A673 (cell line): ENCODE measurements around the gene MAG. TPM values are rescaled to one million over a fixed set of nuclear protein-coding genes. Genes with fewer than 3 reads are reported as not detected.

ENCODE experiments used
- BruUV-seq: library from RNA; stranded (reverse); fragments of 400-500 nt; replicated peaks from 2 replicates; lab custom pipeline; 2021; lab: Mats Ljungman, UMichigan
- CTCF ChIA-PET: fragments of 300-600 bp; sonication (Branson Sonifier 250); formaldehyde crosslinking; loops from one replicate; lab custom pipeline; 2022; ENCODE audit warnings: antibody characterized with exemption; lab: Charles Lee
- POLR2A ChIA-PET: fragments of 300-600 bp; sonication (Branson Sonifier 250); formaldehyde crosslinking; loops from one replicate; lab custom pipeline; 2022; ENCODE audit warnings: antibody characterized with exemption; ENCODE audit not compliant: low non-redundant PET; lab: Charles Lee
- DNase-seq: peaks from one replicate; pipeline ENCODE4 v3.0.0-alpha.2; 2015; ENCODE audit warnings: low spot score
- H3K27ac ChIP-seq: fragments of 200-600 bp; sonication (generic); 2 replicates; pipeline ENCODE4 v1.5.1; 2016; ENCODE audit warnings: mixed run types, low read depth, mild to moderate bottlenecking, mixed read lengths, antibody characterized with exemption, low read length; ENCODE audit not compliant: poor library complexity, severe bottlenecking
- H3K27me3 ChIP-seq: fragments of 200-600 bp; sonication (generic); replicated peaks from 2 replicates; pipeline ENCODE4 v1.6.1; 2017; ENCODE audit warnings: mixed run types, low read depth, mild to moderate bottlenecking, mixed read lengths, antibody characterized with exemption, low read length; ENCODE audit not compliant: insufficient read depth, poor library complexity
- H3K36me3 ChIP-seq: fragments of 200-600 bp; sonication (generic); 2 replicates; pipeline ENCODE4 v1.6.1; 2016; ENCODE audit warnings: mixed run types, mild to moderate bottlenecking, mixed read lengths, antibody characterized with exemption, low read length; ENCODE audit not compliant: insufficient read depth, poor library complexity, severe bottlenecking
- H3K4me1 ChIP-seq: fragments of 200-600 bp; sonication (generic); 2 replicates; pipeline ENCODE4 v1.6.1; 2017; ENCODE audit warnings: mixed run types, mild to moderate bottlenecking, mixed read lengths, antibody characterized with exemption, low read length; ENCODE audit not compliant: insufficient read depth, poor library complexity, severe bottlenecking
- H3K4me3 ChIP-seq: fragments of 200-600 bp; sonication (generic); 2 replicates; pipeline ENCODE4 v1.5.1; 2016; ENCODE audit warnings: low read depth, mixed run types, mild to moderate bottlenecking, mixed read lengths, low read length; ENCODE audit not compliant: poor library complexity, severe bottlenecking
- H3K9me3 ChIP-seq: fragments of 200-600 bp; sonication (generic); 2 replicates; pipeline ENCODE4 v1.6.1; 2016; ENCODE audit warnings: mixed run types, low read depth, mild to moderate bottlenecking, mixed read lengths, antibody characterized with exemption, low read length; ENCODE audit not compliant: poor library complexity, severe bottlenecking
- EZH2 ChIP-seq: fragments of 200-600 bp; sonication (generic); IDR thresholded peaks from 2 replicates; pipeline ENCODE4 v1.6.1; 2017; ENCODE audit warnings: borderline replicate concordance, low read depth, mild to moderate bottlenecking, mixed read lengths, antibody characterized with exemption, low read length; ENCODE audit not compliant: poor library complexity, severe bottlenecking
- intact Hi-C: fragments of 100-400 bp; cut with micrococcal nuclease; formaldehyde crosslinking; loops from one replicate; pipeline ENCODE4 v1.10.0; 2022; ENCODE audit not compliant: unreplicated experiment
- total RNA-seq: library from RNA; stranded (reverse); gene quantifications from 2 replicates; pipeline ENCODE4 v1.2.3, GENCODE V29; 2021
- TF ChIP-seq, protein P1 (sequence below): fragments of 300-800, 200-600 bp; sonication (generic); conservative IDR thresholded peaks from 2 replicates; pipeline ENCODE4 v1.5.1; 2017; ENCODE audit warnings: low read depth, mild to moderate bottlenecking, antibody characterized with exemption, low read length, moderate library complexity, mixed read lengths

The MAG gene
- total RNA-seq, 1 experiment from 2014 or later = not detected

DNA sequence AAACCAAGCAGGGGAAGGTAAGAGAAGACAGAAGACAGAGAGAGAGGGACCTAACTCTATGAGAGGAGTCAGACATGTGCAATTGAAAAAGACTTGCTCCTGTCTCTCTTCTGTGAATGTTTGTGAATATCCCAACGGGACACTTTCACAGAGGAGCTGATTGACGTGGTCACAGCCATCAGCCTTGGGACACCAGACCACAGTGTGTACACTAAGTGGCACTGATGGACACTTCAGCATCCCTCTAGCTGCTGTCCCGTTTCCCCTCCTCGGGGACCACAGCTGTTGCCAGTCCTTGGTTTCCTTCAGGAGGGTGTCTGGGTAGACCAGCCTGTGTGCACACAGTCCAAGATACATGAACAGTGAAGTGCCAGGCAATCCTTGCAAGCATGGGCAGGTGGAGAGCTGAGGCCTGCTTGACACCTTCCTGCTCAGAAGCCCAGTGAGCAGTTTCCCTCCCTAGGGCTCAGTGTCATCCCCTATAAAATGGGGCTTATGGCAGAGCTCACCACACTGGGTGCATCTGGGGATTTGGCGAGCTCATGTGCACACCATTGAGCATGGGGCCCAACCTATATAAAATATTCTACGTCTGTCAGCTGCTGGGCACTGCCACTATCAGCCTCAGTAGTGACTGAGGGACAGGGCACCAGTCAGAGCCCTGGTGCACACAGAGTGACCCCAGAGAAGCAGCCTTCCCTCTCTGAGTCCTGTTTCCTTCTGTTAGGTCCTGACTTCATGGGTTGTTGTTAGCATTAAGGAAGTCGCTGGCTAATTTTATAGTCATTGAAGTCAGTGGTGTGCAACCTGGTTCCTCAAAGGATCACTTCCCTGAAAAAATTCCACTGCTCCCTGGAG, 27.5 kb upstream of the MAG start:
- Histone ChIP-seq H3K36me3 (no peaks in the 10 kb centered on the region), H3K4me3 (no peak overlapping the region), H3K27ac (no peak overlapping the region), H3K4me1 (no peaks in the 10 kb centered on the region), H3K9me3 (no peaks in the 10 kb centered on the region), H3K27me3 (no peaks in the 10 kb centered on the region)
- ChIA-PET CTCF (interaction anchor here (0.6 kb wide), 1 partner anchor 23 kb away, joined by 4 read pairs; no protein-coding TSS in a partner anchor), POLR2A (interaction anchor here (0.6 kb wide), 1 partner anchor 417 kb away, joined by 16 read pairs; no protein-coding TSS in a partner anchor)
- no peak for TF ChIP-seq EZH2
- TF ChIP-seq, protein P1, sequence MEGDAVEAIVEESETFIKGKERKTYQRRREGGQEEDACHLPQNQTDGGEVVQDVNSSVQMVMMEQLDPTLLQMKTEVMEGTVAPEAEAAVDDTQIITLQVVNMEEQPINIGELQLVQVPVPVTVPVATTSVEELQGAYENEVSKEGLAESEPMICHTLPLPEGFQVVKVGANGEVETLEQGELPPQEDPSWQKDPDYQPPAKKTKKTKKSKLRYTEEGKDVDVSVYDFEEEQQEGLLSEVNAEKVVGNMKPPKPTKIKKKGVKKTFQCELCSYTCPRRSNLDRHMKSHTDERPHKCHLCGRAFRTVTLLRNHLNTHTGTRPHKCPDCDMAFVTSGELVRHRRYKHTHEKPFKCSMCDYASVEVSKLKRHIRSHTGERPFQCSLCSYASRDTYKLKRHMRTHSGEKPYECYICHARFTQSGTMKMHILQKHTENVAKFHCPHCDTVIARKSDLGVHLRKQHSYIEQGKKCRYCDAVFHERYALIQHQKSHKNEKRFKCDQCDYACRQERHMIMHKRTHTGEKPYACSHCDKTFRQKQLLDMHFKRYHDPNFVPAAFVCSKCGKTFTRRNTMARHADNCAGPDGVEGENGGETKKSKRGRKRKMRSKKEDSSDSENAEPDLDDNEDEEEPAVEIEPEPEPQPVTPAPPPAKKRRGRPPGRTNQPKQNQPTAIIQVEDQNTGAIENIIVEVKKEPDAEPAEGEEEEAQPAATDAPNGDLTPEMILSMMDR = no peak
- intact Hi-C loops = no loop called here
- BruUV-seq = no TSS peak
- DNase-seq = no peak

DNA sequence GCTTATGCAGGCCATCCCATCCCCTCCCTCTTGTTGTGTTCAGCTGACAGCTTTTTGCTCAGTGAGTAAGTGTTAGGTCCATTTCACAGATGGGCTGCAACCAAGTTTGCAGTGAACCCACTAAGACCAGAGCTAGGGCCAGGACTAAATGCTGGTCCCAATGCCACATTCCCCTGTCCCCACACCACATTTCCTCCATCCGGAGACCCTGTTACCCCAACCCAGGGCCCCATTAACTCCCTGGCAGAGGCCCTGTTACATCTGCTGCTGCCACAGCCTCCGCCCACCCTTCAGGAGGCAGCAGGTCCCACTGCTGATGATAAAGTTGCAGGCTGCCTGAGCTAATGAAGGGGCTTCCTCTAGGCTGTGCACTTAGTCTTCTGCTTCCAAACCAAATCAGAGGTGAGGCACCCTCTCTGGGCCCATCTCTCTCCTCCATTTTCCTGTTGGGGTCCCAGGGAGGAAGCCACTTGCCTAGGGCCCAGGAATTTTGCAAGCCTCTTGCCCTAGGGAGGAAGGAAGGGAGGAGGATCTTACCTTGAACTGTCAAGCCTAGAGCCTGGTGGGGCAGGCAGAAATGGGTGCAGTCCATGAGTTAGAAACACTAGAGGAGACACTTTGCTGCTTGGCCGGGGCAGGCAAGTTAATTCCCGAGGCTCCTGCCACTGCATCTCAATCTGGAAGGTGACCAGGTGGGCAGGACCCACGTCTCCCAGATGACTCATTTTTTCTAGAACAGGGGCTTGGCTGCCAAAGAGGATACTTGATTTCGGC, 26.6 kb upstream of the MAG start:
- no peak for DNase-seq
- POLR2A ChIA-PET = no interaction called here
- Histone ChIP-seq H3K4me1 (no peaks in the 10 kb centered on the region), H3K9me3 (no peaks in the 10 kb centered on the region), H3K27ac (no peak overlapping the region), H3K36me3 (peaks cover 2% of the 10 kb centered on the region), H3K27me3 (no peaks in the 10 kb centered on the region), H3K4me3 (no peak overlapping the region)
- BruUV-seq = no TSS peak
- intact Hi-C loops = no loop called here
- no peak for TF ChIP-seq EZH2
- TF ChIP-seq, protein P1 = no peak
- CTCF ChIA-PET = no interaction called here

DNA sequence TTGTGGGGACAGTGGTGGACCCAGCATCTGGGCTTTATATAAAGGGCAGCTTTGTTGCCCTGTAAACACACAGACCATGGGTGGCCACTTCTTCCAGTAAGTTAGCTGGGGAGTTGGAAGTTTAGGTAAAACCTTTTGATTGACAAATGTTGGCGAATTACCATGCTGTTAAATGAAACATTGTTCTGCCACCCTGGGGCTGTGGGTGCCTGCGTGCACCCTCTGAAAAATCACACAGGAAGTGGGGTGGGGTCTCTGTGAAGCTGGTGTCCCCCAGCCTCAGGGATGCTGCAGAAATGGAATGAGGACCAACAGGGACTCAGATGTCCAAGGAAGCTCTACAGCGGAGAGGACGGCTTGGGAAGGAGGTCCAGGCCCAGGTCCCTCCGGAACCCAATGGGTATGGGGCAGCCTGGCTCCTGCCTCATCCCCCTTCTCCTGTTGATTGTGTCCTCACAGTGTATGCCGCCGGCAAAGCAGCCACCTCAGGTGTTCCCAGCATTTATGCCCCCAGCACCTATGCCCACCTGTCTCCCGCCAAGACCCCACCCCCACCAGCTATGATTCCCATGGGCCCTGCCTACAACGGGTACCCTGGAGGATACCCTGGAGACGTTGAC, 26.0 kb upstream of the MAG start:
- no TSS peak for BruUV-seq
- POLR2A ChIA-PET = interaction anchor here (0.7 kb wide), 1 partner anchor 1777 kb away, joined by 3 read pairs; no protein-coding TSS in a partner anchor

More for the DNA sequence above, 26.0 kb upstream of the MAG start:
- intact Hi-C loops = no loop called here
- CTCF ChIA-PET = no interaction called here
- no peaks in the 10 kb centered on the region for H3K27me3 ChIP-seq
- H3K4me1 ChIP-seq = no peaks in the 10 kb centered on the region
- no peaks in the 10 kb centered on the region for H3K9me3 ChIP-seq
- peaks cover 9% of the 10 kb centered on the region for H3K36me3 ChIP-seq
- no peak for TF ChIP-seq EZH2
- TF ChIP-seq, protein P1 = no peak
- H3K27ac ChIP-seq = no peak overlapping the region
- no peak overlapping the region for H3K4me3 ChIP-seq
- no peak for DNase-seq
